HG03571 (cell line): Measurements from ENCODE around the gene GPC5.
A peak's percentile ranks its signal among the peaks of the same experiment; 100 is the strongest.
"Not testable (repeated sequence)": the region's sequence is repeated elsewhere in the genome, so short reads cannot be mapped to it uniquely, and the experiment has no call there.

Source experiments
- ATAC-seq: cut with Tn5 transposase; IDR thresholded peaks from one replicate; pipeline ENCODE4 v1.9.1; 2021; ENCODE audit not compliant: unreplicated experiment

Gene GPC5

GRCh38 chr13:91368676-91369440 is 29.6 kb upstream of the GPC5 start:
- no peak for ATAC-seq

GRCh38 chr13:91369441-91369831 is 29.0 kb upstream of the GPC5 start:
- ATAC-seq, result no peak

- ATAC-seq, result no peak
These were observed 27.9 kb upstream of the GPC5 start for GRCh38 chr13:91370501-91370900.

GRCh38 chr13:91372911-91373310 is 25.5 kb upstream of the GPC5 start:
- ATAC-seq, result no peak

GRCh38 chr13:91375116-91375729 is 23.2 kb upstream of the GPC5 start:
- peak; percentile 97 for ATAC-seq

GRCh38 chr13:91381371-91381770 is 17.1 kb upstream of the GPC5 start:
- ATAC-seq, result no peak

GRCh38 chr13:91383836-91384235 is 14.6 kb upstream of the GPC5 start:
- no peak for ATAC-seq

GRCh38 chr13:91384896-91385295 is 13.5 kb upstream of the GPC5 start:
- ATAC-seq, result no peak

GRCh38 chr13:91389186-91389585 is 9.2 kb upstream of the GPC5 start:
- ATAC-seq, result no peak

- no peak for ATAC-seq
These were observed 826 bp upstream of the GPC5 start for GRCh38 chr13:91397595-91397994.

GRCh38 chr13:91399189-91400062 is 1.0 kb downstream of the GPC5 start:
- peak; percentile 14 for ATAC-seq

- no peak for ATAC-seq
These were observed 1.6 kb downstream of the GPC5 start for GRCh38 chr13:91400063-91400399.

- ATAC-seq, result no peak
These were observed 2.2 kb downstream of the GPC5 start for GRCh38 chr13:91400671-91401070.

- ATAC-seq, result no peak
These were observed 3.5 kb downstream of the GPC5 start for GRCh38 chr13:91401920-91402319.

- ATAC-seq, result peak; percentile 44
These were observed 6.8 kb downstream of the GPC5 start for GRCh38 chr13:91405240-91405639.

- ATAC-seq, result peak; percentile 66
These were observed 8.2 kb downstream of the GPC5 start for GRCh38 chr13:91406619-91407018.

- ATAC-seq, result no peak
These were observed 10.6 kb downstream of the GPC5 start for GRCh38 chr13:91408971-91409370.

- not testable (repeated sequence) for ATAC-seq
These were observed 18.2 kb downstream of the GPC5 start for GRCh38 chr13:91416579-91416978.

GRCh38 chr13:91417660-91418325 is 19.4 kb downstream of the GPC5 start:
- no peak for ATAC-seq

GRCh38 chr13:91426913-91427312 is 28.5 kb downstream of the GPC5 start:
- ATAC-seq, result no peak

GRCh38 chr13:91438674-91439073 is 40.3 kb downstream of the GPC5 start:
- ATAC-seq, result not testable (repeated sequence)
